Measurements from ENCODE around the gene SELPLG.

DNA sequence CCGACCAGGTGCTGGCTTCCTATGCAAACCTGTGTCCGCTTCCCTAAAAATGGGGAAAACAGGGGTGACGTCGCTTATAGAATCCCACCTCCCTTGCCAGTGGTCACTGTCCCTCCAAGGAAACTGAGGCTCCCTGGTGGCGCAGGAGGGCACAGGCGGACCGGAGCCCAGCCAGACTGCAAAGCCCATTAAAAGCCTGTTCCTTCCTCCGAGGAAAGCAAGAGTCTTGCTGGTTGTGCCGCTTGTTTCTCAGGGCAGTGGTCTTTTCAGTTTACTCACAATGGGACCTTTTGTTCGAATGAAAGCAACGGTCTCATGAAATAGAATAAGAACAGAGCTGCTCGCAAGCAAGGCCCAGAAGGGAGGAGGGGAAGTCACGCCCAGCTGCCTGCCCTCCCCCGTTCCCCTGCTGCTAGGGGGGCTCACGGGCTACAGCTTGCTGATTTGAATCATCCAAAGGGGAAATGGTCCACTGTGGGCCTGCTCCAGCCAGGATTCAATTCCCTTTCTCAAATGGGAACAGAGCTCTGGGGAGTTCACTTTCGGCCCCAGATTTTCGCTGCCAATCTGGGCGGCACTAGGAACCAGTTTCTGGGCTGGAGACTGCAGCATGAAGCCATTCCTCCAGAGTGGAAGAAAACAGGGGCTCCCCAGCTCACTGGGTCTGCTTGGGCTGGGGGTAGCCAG lies 4.6 kb upstream of the SELPLG start:
- TF ChIP-seq CTCF (IDR thresholded peaks at IDR 0.05) (no peak), POLR2A (IDR thresholded peaks at IDR 0.05) (no peak)
